Measurements from ENCODE around the gene SLC30A4. TPM values are rescaled to one million over a fixed set of nuclear protein-coding genes. Genes with fewer than 3 reads are reported as not detected.

The SLC30A4 gene
- total RNA-seq, 3 donors from 2014 or later: 5.6 to 11.5 (median 5.9) TPM

DNA sequence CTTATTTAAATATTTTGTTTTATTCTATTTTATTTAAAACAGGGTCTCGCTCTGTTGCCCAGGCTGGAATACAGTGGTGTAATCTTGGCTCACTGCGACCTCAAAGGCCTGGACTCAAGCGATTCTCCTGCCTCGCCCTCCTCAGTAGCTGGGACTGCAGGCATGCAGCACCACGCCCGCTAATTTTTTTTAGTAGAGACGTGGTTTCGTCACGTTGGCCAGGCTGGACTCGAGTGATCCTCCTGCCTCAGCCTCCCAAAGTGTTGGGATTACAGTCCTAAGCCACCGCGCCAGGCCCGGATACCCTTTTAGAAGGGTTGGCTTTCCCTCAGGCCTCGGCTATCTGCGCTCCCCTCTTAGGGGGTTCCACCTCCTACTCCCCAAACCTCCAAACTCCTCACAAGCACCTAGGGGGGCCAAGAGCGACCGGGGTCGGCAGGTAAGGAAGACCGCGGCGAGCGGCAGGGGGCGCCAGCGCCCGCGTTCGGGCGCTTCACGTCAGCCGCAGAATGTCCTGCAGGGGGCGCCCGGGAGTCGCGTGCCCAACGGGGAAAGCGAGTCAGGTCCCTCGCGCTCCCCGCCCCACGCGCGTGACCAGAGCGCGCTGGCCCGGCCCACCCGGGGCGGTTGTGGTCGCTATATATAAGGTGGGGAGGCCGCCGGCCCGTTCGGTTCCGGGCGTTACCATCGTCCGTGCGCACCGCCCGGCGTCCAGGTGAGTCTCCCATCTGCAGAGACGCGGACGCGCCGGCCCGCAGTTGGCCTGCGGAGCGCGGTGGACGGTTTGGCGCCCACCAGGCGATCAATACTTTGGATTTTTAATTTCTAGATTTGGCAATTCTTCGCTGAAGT, 92.4 kb downstream of the SLC30A4 start:
- DNase-seq (ENCODE audit: low spot score in 2 of 2): peak in 1 of 2 donors; percentile 72
- intact Hi-C loops (cut with DNase I; ENCODE audit: low total_unique reads): no loop called here
- peaks cover 0 to 4% of the 10 kb centered on the region in 2 donors for H3K4me1 ChIP-seq
- H3K9me3 ChIP-seq: no peaks in the 10 kb centered on the region
- no peaks in the 10 kb centered on the region for H3K27me3 ChIP-seq
- no peaks in the 10 kb centered on the region for H3K36me3 ChIP-seq
- H3K4me3 ChIP-seq: peak overlapping the region; percentile 25 to 65 (median 50)
- H3K27ac ChIP-seq: peak overlapping the region in 1 of 2 donors; percentile 57
- TF ChIP-seq, protein P1, sequence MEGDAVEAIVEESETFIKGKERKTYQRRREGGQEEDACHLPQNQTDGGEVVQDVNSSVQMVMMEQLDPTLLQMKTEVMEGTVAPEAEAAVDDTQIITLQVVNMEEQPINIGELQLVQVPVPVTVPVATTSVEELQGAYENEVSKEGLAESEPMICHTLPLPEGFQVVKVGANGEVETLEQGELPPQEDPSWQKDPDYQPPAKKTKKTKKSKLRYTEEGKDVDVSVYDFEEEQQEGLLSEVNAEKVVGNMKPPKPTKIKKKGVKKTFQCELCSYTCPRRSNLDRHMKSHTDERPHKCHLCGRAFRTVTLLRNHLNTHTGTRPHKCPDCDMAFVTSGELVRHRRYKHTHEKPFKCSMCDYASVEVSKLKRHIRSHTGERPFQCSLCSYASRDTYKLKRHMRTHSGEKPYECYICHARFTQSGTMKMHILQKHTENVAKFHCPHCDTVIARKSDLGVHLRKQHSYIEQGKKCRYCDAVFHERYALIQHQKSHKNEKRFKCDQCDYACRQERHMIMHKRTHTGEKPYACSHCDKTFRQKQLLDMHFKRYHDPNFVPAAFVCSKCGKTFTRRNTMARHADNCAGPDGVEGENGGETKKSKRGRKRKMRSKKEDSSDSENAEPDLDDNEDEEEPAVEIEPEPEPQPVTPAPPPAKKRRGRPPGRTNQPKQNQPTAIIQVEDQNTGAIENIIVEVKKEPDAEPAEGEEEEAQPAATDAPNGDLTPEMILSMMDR (IDR thresholded peaks at IDR 0.05): peak; percentile 94 to 99 (median 99)
- TF ChIP-seq POLR2A (IDR thresholded peaks at IDR 0.05) (no peak), POLR2AphosphoS5 (IDR thresholded peaks at IDR 0.05) (peak in 1 of 3 donors; percentile 22)

Other genes with a start within 250 kb of the SLC30A4 start
- gene GATM, start 144.2 kb downstream of the SLC30A4 start, total RNA-seq: 10 to 100 TPM in 2 of 3 donors, 1 to 10 TPM in 1; 8.8 to 31.5 (median 22.8) TPM
- 10 to 100 TPM; 52.1 to 94.1 (median 68.5) TPM for gene BLOC1S6, start 64.6 kb upstream of the SLC30A4 start, total RNA-seq
- gene SQOR, start 112.3 kb upstream of the SLC30A4 start, total RNA-seq: 10 to 100 TPM; 60.3 to 91.1 (median 71.2) TPM